Measurements from ENCODE around the gene LRRC8B.

- TF ChIP-seq, protein P1, sequence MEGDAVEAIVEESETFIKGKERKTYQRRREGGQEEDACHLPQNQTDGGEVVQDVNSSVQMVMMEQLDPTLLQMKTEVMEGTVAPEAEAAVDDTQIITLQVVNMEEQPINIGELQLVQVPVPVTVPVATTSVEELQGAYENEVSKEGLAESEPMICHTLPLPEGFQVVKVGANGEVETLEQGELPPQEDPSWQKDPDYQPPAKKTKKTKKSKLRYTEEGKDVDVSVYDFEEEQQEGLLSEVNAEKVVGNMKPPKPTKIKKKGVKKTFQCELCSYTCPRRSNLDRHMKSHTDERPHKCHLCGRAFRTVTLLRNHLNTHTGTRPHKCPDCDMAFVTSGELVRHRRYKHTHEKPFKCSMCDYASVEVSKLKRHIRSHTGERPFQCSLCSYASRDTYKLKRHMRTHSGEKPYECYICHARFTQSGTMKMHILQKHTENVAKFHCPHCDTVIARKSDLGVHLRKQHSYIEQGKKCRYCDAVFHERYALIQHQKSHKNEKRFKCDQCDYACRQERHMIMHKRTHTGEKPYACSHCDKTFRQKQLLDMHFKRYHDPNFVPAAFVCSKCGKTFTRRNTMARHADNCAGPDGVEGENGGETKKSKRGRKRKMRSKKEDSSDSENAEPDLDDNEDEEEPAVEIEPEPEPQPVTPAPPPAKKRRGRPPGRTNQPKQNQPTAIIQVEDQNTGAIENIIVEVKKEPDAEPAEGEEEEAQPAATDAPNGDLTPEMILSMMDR (IDR thresholded peaks at IDR 0.05; ENCODE audit: insufficient read depth, low read length, poor library complexity, severe bottlenecking): no peak
- TF ChIP-seq EZH2phosphoT487 (conservative IDR thresholded peaks at IDR 0.05; ENCODE audit: low read length): no peak
These were observed 5.9 kb downstream of the LRRC8B start for GRCh38 chr1:89530444-89531089.

All from SU-DHL-6 (cell line).